GM23338 (cell line): ENCODE measurements around the gene PANK4. TPM values are rescaled to one million over a fixed set of nuclear protein-coding genes. Genes with fewer than 3 reads are reported as not detected.

Experiments used
- ATAC-seq: fragments of 200-7000 bp; cut with Tn5 transposase; 3 replicates; pipeline ENCODE4 v1.9.1; 2020
- DNase-seq: peaks from one replicate; pipeline ENCODE4 v3.0.0-alpha.2; 2015; ENCODE audit warnings: low spot score
- H2AFZ ChIP-seq: fragments of 200-600 bp; sonication (generic); 2 replicates; pipeline ENCODE4 v1.8.0; 2016; ENCODE audit warnings: antibody characterized with exemption, mild to moderate bottlenecking, moderate library complexity
- H3F3A ChIP-seq: fragments of 200-600 bp; sonication (generic); replicated peaks from 2 replicates; pipeline ENCODE4 v1.8.0; 2017; ENCODE audit warnings: antibody characterized with exemption, mixed run types, low read depth
- H3K27ac ChIP-seq: fragments of 200-600 bp; sonication (generic); 2 replicates; pipeline ENCODE4 v1.6.1; 2016; ENCODE audit warnings: low read depth
- H3K27me3 ChIP-seq: fragments of 200-600 bp; sonication (generic); 2 replicates; pipeline ENCODE4 v1.8.0; 2016; ENCODE audit warnings: mild to moderate bottlenecking, mixed run types, moderate library complexity; ENCODE audit not compliant: insufficient read depth
- H3K36me3 ChIP-seq: fragments of 200-600 bp; sonication (generic); 2 replicates; pipeline ENCODE4 v1.8.0; 2016; ENCODE audit warnings: mild to moderate bottlenecking; ENCODE audit not compliant: insufficient read depth
- H3K4me1 ChIP-seq: fragments of 200-600 bp; sonication (generic); 2 replicates; pipeline ENCODE4 v1.8.0; 2016; ENCODE audit warnings: mild to moderate bottlenecking, moderate library complexity; ENCODE audit not compliant: insufficient read depth
- H3K4me2 ChIP-seq: fragments of 200-600 bp; sonication (generic); 2 replicates; pipeline ENCODE4 v1.7.1; 2017; ENCODE audit warnings: mixed run types
- H3K4me3 ChIP-seq: fragments of 200-600 bp; sonication (generic); 2 replicates; pipeline ENCODE4 v1.6.1; 2016; ENCODE audit warnings: mixed run types
- H3K79me2 ChIP-seq: fragments of 200-600 bp; sonication (generic); replicated peaks from 2 replicates; pipeline ENCODE4 v1.8.0; 2017; ENCODE audit warnings: mild to moderate bottlenecking; ENCODE audit not compliant: insufficient read depth
- H3K9me2 ChIP-seq: fragments of 200-600 bp; sonication (generic); 2 replicates; pipeline ENCODE4 v1.8.0; 2017; ENCODE audit not compliant: insufficient read depth
- H4K20me1 ChIP-seq: fragments of 200-600 bp; sonication (generic); replicated peaks from 2 replicates; pipeline ENCODE4 v1.8.0; 2017; ENCODE audit warnings: mild to moderate bottlenecking; ENCODE audit not compliant: insufficient read depth
- H3K27ac Mint-ChIP-seq: 2 replicates; pipeline ENCODE4 v1.8.0; 2020; ENCODE audit warnings: inconsistent platforms, mild to moderate bottlenecking, moderate library complexity, mixed read lengths
- H3K27me3 Mint-ChIP-seq: 3 replicates; pipeline ENCODE4 v1.8.0; 2022; ENCODE audit warnings: low read depth, mild to moderate bottlenecking, moderate library complexity, mixed read lengths, inconsistent platforms; ENCODE audit not compliant: insufficient read depth, poor library complexity
- H3K36me3 Mint-ChIP-seq: 3 replicates; pipeline ENCODE4 v1.8.0; 2021; ENCODE audit warnings: low read depth, mild to moderate bottlenecking, inconsistent platforms, moderate library complexity, mixed read lengths
- H3K4me1 Mint-ChIP-seq: 3 replicates; pipeline ENCODE4 v1.8.0; 2020; ENCODE audit warnings: mild to moderate bottlenecking, inconsistent platforms, mixed read lengths
- H3K4me3 Mint-ChIP-seq: 3 replicates; pipeline ENCODE4 v1.8.0; 2021; ENCODE audit warnings: moderate library complexity, mild to moderate bottlenecking, inconsistent platforms, mixed read lengths
- H3K9me3 Mint-ChIP-seq: 3 replicates; pipeline ENCODE4 v1.8.0; 2020; ENCODE audit warnings: moderate library complexity, mild to moderate bottlenecking, inconsistent platforms, mixed read lengths
- EZH2phosphoT487 ChIP-seq: fragments of 200-600 bp; sonication (generic); IDR thresholded peaks from one replicate; pipeline ENCODE4 v1.8.1; 2018; ENCODE audit warnings: antibody characterized with exemption; ENCODE audit not compliant: unreplicated experiment
- NANOG ChIP-seq: IDR thresholded peaks from 2 replicates; pipeline ENCODE4 v1.6.1; 2016; ENCODE audit warnings: antibody characterized with exemption, borderline replicate concordance
- STAT1 ChIP-seq: IDR thresholded peaks from one replicate; pipeline ENCODE4 v1.6.1; 2016; ENCODE audit warnings: antibody characterized with exemption; ENCODE audit not compliant: unreplicated experiment
- ZNF114 ChIP-seq: fragments of 250-450 bp; sonication (Bioruptor Pico); IDR thresholded peaks from 2 replicates; pipeline ENCODE4 v1.5.0; 2020; ENCODE audit warnings: mild to moderate bottlenecking, moderate library complexity
- polyA plus RNA-seq: library from polyadenylated mRNA; unstranded; fragments of >200 nt; fragmentation: Nextera tagmentation; extraction: Ambion mirVana; gene quantifications from 2 replicates; pipeline ENCODE4 v1.2.1, GENCODE V29; 2016
- total RNA-seq: library from RNA; depleted of rRNA; stranded (reverse); fragments of >200 nt; shearing (Covaris generic); gene quantifications from 2 replicates; pipeline ENCODE4 v1.2.3, GENCODE V29; 2014
- TF ChIP-seq, protein P1 (sequence below): fragments of 250-450 bp; sonication (Bioruptor Pico); IDR thresholded peaks from 2 replicates; pipeline ENCODE4 v1.5.0; 2020; ENCODE audit warnings: mild to moderate bottlenecking, moderate library complexity

Gene PANK4
- total and polyA plus RNA-seq, 2 experiments from 2014 or later: 25.8 to 43.7 TPM

- no peak for TF ChIP-seq NANOG
- no peak for TF ChIP-seq EZH2phosphoT487
- no peak for TF ChIP-seq STAT1
- no peak for TF ChIP-seq ZNF114 (CRISPR knock-in tag)
Observed at GRCh38 chr1:2510366-2511155, 15.8 kb downstream of the PANK4 start (continued).

GRCh38 chr1:2509589-2509988 lies 16.8 kb downstream of the PANK4 start:
- Histone ChIP-seq H3F3A (no peaks in the 10 kb centered on the region), H3K27ac (no peak overlapping the region), H3K4me3 (no peak overlapping the region), H4K20me1 (no peaks in the 10 kb centered on the region; the same call in 1 of the 2 replicates), H3K9me2 (no peaks in the 10 kb centered on the region), H3K36me3 (no peaks in the 10 kb centered on the region; the same call in 1 of the 2 replicates), H3K27me3 (no peaks in the 10 kb centered on the region), H3K4me1 (no peaks in the 10 kb centered on the region), H2AFZ (no peak overlapping the region), H3K79me2 (no peaks in the 10 kb centered on the region), H3K4me2 (no peak overlapping the region)
- Mint-ChIP-seq H3K9me3 (no peaks in the 10 kb centered on the region), H3K27ac (no peak overlapping the region), H3K36me3 (peaks cover 19% of the 10 kb centered on the region), H3K4me1 (no peaks in the 10 kb centered on the region), H3K4me3 (no peak overlapping the region), H3K27me3 (peaks cover 2% of the 10 kb centered on the region)
- DNase-seq (no peak), ATAC-seq (no peak)
- TF ChIP-seq NANOG: no peak
- TF ChIP-seq, protein P1, sequence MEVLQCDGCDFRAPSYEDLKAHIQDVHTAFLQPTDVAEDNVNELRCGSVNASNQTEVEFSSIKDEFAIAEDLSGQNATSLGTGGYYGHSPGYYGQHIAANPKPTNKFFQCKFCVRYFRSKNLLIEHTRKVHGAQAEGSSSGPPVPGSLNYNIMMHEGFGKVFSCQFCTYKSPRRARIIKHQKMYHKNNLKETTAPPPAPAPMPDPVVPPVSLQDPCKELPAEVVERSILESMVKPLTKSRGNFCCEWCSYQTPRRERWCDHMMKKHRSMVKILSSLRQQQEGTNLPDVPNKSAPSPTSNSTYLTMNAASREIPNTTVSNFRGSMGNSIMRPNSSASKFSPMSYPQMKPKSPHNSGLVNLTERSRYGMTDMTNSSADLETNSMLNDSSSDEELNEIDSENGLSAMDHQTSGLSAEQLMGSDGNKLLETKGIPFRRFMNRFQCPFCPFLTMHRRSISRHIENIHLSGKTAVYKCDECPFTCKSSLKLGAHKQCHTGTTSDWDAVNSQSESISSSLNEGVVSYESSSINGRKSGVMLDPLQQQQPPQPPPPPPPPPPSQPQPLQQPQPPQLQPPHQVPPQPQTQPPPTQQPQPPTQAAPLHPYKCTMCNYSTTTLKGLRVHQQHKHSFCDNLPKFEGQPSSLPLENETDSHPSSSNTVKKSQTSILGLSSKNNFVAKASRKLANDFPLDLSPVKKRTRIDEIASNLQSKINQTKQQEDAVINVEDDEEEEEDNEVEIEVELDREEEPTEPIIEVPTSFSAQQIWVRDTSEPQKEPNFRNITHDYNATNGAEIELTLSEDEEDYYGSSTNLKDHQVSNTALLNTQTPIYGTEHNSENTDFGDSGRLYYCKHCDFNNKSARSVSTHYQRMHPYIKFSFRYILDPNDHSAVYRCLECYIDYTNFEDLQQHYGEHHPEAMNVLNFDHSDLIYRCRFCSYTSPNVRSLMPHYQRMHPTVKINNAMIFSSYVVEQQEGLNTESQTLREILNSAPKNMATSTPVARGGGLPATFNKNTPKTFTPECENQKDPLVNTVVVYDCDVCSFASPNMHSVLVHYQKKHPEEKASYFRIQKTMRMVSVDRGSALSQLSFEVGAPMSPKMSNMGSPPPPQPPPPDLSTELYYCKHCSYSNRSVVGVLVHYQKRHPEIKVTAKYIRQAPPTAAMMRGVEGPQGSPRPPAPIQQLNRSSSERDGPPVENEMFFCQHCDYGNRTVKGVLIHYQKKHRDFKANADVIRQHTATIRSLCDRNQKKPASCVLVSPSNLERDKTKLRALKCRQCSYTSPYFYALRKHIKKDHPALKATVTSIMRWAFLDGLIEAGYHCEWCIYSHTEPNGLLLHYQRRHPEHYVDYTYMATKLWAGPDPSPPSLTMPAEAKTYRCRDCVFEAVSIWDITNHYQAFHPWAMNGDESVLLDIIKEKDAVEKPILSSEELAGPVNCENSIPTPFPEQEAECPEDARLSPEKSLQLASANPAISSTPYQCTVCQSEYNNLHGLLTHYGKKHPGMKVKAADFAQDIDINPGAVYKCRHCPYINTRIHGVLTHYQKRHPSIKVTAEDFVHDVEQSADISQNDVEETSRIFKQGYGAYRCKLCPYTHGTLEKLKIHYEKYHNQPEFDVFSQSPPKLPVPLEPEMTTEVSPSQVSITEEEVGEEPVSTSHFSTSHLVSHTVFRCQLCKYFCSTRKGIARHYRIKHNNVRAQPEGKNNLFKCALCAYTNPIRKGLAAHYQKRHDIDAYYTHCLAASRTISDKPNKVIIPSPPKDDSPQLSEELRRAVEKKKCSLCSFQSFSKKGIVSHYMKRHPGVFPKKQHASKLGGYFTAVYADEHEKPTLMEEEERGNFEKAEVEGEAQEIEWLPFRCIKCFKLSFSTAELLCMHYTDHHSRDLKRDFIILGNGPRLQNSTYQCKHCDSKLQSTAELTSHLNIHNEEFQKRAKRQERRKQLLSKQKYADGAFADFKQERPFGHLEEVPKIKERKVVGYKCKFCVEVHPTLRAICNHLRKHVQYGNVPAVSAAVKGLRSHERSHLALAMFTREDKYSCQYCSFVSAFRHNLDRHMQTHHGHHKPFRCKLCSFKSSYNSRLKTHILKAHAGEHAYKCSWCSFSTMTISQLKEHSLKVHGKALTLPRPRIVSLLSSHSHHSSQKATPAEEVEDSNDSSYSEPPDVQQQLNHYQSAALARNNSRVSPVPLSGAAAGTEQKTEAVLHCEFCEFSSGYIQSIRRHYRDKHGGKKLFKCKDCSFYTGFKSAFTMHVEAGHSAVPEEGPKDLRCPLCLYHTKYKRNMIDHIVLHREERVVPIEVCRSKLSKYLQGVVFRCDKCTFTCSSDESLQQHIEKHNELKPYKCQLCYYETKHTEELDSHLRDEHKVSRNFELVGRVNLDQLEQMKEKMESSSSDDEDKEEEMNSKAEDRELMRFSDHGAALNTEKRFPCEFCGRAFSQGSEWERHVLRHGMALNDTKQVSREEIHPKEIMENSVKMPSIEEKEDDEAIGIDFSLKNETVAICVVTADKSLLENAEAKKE (CRISPR knock-in tag): no peak
- TF ChIP-seq STAT1: no peak
